GM21526 (cell line): ENCODE measurements around the gene DCAF8L1.
"Not testable (repeated sequence)": the region's sequence is repeated elsewhere in the genome, so short reads cannot be mapped to it uniquely, and the experiment has no call there.

Source experiments
- ATAC-seq: cut with Tn5 transposase; IDR thresholded peaks from one replicate; pipeline ENCODE4 v1.9.1; 2021; ENCODE audit warnings: moderate library complexity; ENCODE audit not compliant: unreplicated experiment, low FRiP score

The DCAF8L1 gene

GRCh38 chrX:27981349-27981748, at the start of gene DCAF8L1:
DCAF8L1 (minus strand) TSS chrX:27981449; CDS start chrX:27981334, 115 bp downstream.
- no peak for ATAC-seq

DNA sequence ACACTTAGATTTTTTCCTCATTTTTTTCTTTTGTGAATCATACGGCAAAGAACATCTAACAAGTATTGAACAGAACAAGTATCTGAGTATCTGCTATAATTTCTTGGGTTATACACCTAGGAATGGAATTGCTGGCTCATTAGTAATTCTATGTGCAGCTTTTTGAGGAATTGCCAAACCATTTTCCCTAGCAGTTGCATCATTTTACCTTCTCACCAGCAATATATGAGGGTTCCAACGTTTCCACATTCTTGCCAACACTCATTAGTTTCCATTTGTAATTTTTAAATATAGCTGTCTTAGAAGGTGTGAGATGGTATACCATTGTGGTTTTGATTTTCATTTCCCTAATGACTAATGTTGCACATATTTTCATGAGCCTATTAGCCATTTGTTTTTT, 41.1 kb upstream of the DCAF8L1 start:
- no peak for ATAC-seq

GRCh38 chrX:28016823-28017222, 35.6 kb upstream of the DCAF8L1 start:
- ATAC-seq: no peak

DNA sequence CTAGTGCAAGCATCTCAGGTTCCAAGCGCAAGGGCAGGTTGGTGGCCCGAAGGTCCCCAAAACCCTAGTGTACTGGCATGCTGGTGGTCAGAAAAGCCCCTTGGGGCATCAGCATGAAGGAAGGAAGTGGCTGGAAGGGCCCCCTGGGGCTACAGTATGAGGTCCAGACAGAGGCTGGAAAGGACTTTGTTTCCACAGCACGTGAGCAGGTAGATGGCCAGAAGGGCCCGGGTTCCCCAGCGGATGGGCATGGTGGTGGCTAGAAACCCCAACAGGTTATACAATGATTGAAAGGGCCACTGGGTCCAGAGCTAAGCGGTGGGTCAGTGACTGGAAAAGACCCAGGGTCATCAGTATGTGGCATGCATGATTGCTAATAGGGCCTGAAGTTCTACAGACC, 34.7 kb upstream of the DCAF8L1 start:
- ATAC-seq: no peak

- ATAC-seq: no peak
Observed at GRCh38 chrX:28010875-28011274, 29.6 kb upstream of the DCAF8L1 start.

- ATAC-seq: no peak
Observed at GRCh38 chrX:27998666-27999065, 17.4 kb upstream of the DCAF8L1 start.

- no peak for ATAC-seq
Observed at GRCh38 chrX:27997622-27998021, 16.4 kb upstream of the DCAF8L1 start.

GRCh38 chrX:27996132-27996531, 14.9 kb upstream of the DCAF8L1 start:
- ATAC-seq: no peak

DNA sequence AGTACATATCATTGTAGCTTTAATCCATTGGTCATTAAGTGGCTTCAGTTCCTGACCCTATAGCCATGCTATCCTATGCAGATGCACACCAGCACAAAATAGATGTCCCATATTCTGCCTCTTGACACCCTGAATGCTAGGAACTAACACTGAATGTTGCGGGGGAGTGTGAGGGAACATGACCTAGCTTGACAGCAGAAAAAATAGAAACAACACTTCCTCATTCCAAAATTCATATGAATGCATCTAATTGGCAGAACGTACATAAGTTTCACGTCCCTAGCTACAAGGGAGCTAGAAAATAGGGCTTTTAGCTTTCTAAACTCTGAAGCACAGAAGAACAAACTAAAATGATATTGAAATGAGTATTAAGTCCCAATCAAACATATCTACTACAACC, 14.4 kb upstream of the DCAF8L1 start:
- ATAC-seq: no peak

GRCh38 chrX:27987862-27988646, 6.8 kb upstream of the DCAF8L1 start:
- no peak for ATAC-seq

GRCh38 chrX:27976934-27977333, 4.3 kb downstream of the DCAF8L1 start:
- not testable (repeated sequence) for ATAC-seq

DNA sequence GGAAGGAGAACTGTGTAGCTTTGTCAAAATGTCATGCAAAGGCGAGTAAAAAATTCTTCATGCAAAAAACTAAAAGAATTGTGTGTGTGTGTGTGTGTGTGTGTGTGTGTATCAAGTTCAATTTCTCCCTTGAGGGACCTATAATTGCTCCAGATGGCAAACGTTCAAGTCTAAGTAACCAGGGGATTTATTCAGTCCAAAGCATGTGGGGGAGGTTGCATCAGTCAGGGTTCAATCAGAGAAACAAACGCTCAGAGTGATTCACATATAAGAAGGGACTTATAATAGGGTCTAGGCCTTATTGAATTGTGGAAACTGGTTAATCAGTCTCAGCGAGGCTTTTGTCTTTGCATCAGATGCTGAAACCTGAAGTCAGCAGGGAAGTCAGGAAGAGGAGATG, 5.0 kb downstream of the DCAF8L1 start:
- no peak for ATAC-seq

DNA sequence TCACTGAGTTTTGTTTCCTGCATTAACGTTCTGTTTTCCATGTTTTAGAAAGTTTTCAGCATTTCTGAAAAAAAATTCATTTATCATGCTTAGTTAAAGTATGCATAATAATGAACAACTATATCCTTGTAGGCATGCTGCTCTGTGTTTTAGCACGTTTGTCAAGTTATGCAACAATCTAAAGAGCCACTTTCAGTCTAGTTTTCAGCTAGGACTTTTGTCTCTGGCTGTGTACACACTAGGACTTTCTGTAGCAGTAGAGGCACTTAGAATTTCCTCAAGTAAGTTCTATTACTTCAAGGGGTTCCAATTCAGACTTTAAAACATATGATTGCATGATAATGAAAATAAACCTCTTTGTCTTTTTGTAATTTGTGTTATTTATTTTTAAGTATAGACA, 12.4 kb downstream of the DCAF8L1 start:
- no peak for ATAC-seq

- no peak for ATAC-seq
Observed at GRCh38 chrX:27968352-27968751, 12.9 kb downstream of the DCAF8L1 start.

- ATAC-seq: no peak
Observed at GRCh38 chrX:27966955-27967354, 14.3 kb downstream of the DCAF8L1 start.

DNA sequence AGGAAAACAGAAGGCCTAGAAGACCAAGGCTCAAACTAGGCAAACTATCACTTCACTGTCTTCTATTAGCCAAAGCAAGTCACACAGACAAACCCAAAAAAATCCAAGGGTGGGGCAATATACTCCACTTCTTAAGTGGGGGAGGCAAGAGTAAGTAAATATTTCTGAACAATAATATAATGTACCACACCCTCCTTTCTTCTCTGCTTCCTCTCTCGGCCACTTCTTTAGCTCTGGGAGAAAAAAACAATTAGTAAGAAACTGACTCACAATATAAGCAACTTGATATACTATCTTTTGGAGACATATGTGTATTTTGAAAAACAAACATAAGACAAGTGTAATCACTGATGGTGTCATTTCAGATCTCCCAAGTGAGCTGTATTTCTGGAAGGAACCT, 14.8 kb downstream of the DCAF8L1 start:
- no peak for ATAC-seq

DNA sequence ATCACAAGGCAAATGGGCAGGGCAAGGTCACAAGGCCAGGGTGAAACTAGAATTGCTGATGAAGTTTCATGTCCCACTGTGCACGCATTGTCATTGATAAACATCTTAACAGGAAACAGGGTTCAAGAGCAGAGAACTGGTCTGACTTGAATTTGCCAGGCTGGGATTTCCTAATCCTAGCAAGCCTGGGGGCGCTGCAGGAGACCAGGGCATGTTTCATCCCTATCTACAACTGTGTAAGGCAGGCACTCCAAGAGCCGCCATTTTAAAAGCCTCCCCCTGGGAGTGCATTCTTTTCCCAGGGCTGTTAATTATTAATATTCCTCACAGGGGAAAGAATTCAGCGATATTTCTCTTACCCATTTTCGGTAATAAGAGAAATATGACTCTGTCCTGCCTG, 15.9 kb downstream of the DCAF8L1 start:
- not testable (repeated sequence) for ATAC-seq

DNA sequence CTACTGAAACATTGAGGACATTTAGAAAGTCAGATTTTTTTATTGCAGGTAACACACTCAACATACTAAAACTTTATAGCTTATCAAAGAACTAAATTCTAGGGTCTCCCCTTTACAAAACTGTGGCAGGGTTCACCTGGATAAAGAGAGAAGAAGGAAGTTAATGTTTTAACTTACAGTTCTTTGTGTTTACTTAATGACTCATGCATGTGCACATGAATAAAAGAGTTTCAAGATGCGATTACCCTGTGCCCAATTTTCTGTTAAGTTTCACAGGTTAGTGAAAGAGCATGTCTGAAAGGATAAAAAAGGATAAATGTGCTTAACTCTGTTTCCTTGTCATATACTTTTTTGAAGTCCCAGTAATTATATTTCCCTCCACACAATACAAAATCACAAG, 16.8 kb downstream of the DCAF8L1 start:
- no peak for ATAC-seq

- not testable (repeated sequence) for ATAC-seq
Observed at GRCh38 chrX:27960410-27960809, 20.8 kb downstream of the DCAF8L1 start.

DNA sequence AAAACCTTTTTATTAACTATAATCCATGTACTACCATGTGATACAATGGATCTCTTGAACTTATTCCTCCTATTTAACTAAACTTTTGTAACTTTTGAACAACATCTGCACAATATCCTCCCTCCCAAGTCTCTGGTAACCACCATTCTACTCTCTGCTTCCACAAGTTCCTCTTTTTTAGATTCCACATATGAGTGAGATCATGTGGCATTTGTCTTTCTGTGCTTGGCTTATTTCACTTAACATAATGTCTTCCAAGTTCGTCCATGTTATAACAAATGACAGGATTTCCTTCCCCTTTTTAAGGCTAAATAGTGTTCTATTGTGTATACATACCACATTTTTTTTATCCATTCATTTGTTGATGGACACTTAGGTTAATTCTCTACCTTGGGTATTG, 28.1 kb downstream of the DCAF8L1 start:
- no peak for ATAC-seq

DNA sequence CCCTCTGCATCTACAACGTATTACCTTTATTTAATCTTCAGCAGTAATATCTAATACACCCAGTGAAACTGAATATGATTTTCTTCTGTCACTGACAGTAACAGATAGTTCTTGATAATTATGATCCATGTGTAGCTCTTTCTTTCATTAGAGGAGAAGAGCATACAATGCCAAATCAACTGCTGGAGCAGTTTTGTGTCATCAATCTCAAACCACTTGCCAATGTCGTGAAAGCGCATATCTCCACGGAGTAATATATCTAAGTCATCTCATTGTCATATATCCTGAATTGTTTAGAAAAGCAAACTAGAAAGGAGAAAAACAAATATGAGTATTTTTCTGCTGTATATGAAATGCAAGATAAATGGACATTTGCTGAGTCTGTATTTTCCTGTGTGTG, 47.9 kb downstream of the DCAF8L1 start:
- ATAC-seq: no peak
